Activated T-helper 9 cell treated with anti-CD3 and anti-CD28 coated beads, Interleukin-2, amount 50 U/mL, for 16 hours (primary cell): ENCODE results near the gene ACHE.

ENCODE experiments used
- DNase-seq: peaks from one replicate; pipeline ENCODE4 v3.0.0-alpha.2; 2020; ENCODE audit warnings: low read depth

The ACHE gene

GRCh38 chr7:100896732-100897608 lies 1.3 kb upstream of the ACHE start:
- DNase-seq: no peak

GRCh38 chr7:100895956-100896731 lies 456 bp upstream of the ACHE start:
- DNase-seq: no peak

GRCh38 chr7:100894860-100895700 lies 608 bp downstream of the ACHE start:
- DNase-seq: no peak

- DNase-seq: no peak
Measured at GRCh38 chr7:100893910-100894721, 1.6 kb downstream of the ACHE start.

GRCh38 chr7:100893318-100893895 lies 2.3 kb downstream of the ACHE start:
- DNase-seq: no peak

GRCh38 chr7:100892364-100893317 lies 3.0 kb downstream of the ACHE start:
- no peak for DNase-seq

- DNase-seq: no peak
Measured at GRCh38 chr7:100891568-100892247, 4.0 kb downstream of the ACHE start.

GRCh38 chr7:100890653-100891567 lies 4.8 kb downstream of the ACHE start:
- DNase-seq: no peak

GRCh38 chr7:100888988-100889750 lies 6.5 kb downstream of the ACHE start, which contains the start of gene UFSP1:
TSS of gene UFSP1 (minus strand) at chr7:100889715. CDS start at chr7:100889271, 444 bp downstream.
- DNase-seq: no peak

GRCh38 chr7:100888291-100888987 lies 7.2 kb downstream of the ACHE start:
- DNase-seq: no peak

- no peak for DNase-seq
Measured at GRCh38 chr7:100887516-100888290, 8.0 kb downstream of the ACHE start.

GRCh38 chr7:100886936-100887515 lies 8.7 kb downstream of the ACHE start:
- no peak for DNase-seq

- no peak for DNase-seq
Measured at GRCh38 chr7:100886142-100886935, 9.3 kb downstream of the ACHE start.

GRCh38 chr7:100885440-100886141 lies 10.1 kb downstream of the ACHE start:
- no peak for DNase-seq
